Putamen (tissue), 1 donor: Measurements from ENCODE around the gene CNIH1.
"Not testable (repeated sequence)": the region's sequence is repeated elsewhere in the genome, so short reads cannot be mapped to it uniquely, and the experiment has no call there.

Experiments used
- DNase-seq: peaks from one replicate; pipeline ENCODE4 v3.0.0-alpha.2; 2016; ENCODE audit warnings: low spot score

CNIH1 gene

GRCh38 chr14:54380558-54380957, 60.6 kb downstream of the CNIH1 start:
- DNase-seq = not testable (repeated sequence)

GRCh38 chr14:54378893-54379292, 62.3 kb downstream of the CNIH1 start:
- not testable (repeated sequence) for DNase-seq

- DNase-seq = no peak
These were observed 63.7 kb downstream of the CNIH1 start for GRCh38 chr14:54377501-54377900.

DNA sequence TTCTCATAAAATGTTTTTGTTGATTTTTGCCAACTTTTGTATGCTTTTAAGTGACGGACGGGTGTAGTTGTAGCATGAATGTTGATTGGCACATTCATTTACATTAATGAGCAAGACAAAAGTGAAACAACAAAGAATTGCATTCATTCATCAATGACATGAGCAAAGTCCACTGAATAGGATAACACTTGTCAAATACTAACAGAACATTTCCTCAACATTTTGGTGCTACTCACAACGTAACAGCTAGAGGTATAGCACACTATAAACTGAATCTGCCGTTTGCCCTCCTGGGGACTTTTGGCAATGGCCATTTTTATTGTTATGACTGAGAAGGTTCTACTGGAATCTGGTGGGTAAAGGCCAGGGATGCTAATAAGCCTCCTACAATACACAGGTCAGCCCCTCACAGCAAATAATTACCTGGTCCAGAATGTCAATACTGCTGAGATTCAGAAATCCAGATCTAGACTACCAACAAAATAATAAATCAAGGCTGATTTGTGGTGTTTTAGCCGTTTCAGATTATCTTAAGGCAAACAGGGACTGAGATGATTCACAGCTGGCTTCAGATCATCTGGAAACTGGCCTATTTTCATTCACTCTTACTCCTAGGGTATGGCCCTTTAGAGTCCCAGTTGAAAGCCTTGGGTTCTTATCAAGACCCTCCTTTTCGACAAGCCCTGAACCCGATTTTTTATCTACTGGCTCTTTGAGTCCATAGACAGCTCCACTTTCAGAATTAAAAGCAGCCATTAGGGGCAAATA, 66.9 kb downstream of the CNIH1 start:
- no peak for DNase-seq
